Activated naive CD4-positive, alpha-beta T cell treated with anti-CD3 and anti-CD28 coated beads, Interleukin-2, amount 50 U/mL, for 72 hours (primary cell): ENCODE data around the gene UST. TPM values are rescaled to one million over a fixed set of nuclear protein-coding genes. Genes with fewer than 3 reads are reported as not detected.
"Not testable (repeated sequence)": the region's sequence is repeated elsewhere in the genome, so short reads cannot be mapped to it uniquely, and the experiment has no call there.

Experiments
- ATAC-seq, 2 donors: fragments of 150-1000 bp; cut with Tn5 transposase; 2 replicates each; pipeline ENCODE4 v1.10.0; 2021; ENCODE audit warnings: mild to moderate bottlenecking in 2 of 2, moderate library complexity in 2 of 2
- DNase-seq, 2 donors: peaks; one replicate each; pipeline ENCODE4 v3.0.0; 2021 to 2022; ENCODE audit warnings: low spot score in 2 of 2
- H3K27ac Mint-ChIP-seq, 2 donors: one replicate each; pipeline ENCODE4 v1.8.0; 2022; ENCODE audit warnings: mild to moderate bottlenecking in 2 of 2, mixed read lengths in 2 of 2
- H3K36me3 Mint-ChIP-seq, 2 donors: one replicate each; pipeline ENCODE4 v1.8.0; 2022; ENCODE audit warnings: mixed read lengths in 2 of 2
- H3K9me3 Mint-ChIP-seq, 2 donors: one replicate each; pipeline ENCODE4 v1.8.0; 2022; ENCODE audit warnings: mixed read lengths in 2 of 2
- total RNA-seq, 2 donors: library from RNA; stranded (reverse); gene quantifications; one replicate each; pipeline ENCODE4 v1.2.3, GENCODE V29; 2022

UST gene
- total RNA-seq, 2 donors from 2014 or later, result 0.46 to 0.49 TPM

- Mint-ChIP-seq H3K27ac (no peak overlapping the region), H3K36me3 (no peaks in the 10 kb centered on the region), H3K9me3 (no peaks in the 10 kb centered on the region)
- no peak for ATAC-seq
- no peak for DNase-seq
Observed at GRCh38 chr6:148968771-148969602, 222.2 kb downstream of the UST start.

- H3K9me3 Mint-ChIP-seq, result no peaks in the 10 kb centered on the region
- DNase-seq (no peak), ATAC-seq (no peak)
- H3K36me3 Mint-ChIP-seq, result no peaks in the 10 kb centered on the region
- H3K27ac Mint-ChIP-seq, result no peak overlapping the region
Observed at GRCh38 chr6:148969603-148970061, 222.8 kb downstream of the UST start.

- no peak overlapping the region for H3K27ac Mint-ChIP-seq
- no peak for DNase-seq
- no peaks in the 10 kb centered on the region for H3K9me3 Mint-ChIP-seq
- H3K36me3 Mint-ChIP-seq, result no peaks in the 10 kb centered on the region
- no peak for ATAC-seq
Observed at GRCh38 chr6:148971031-148971927, 224.4 kb downstream of the UST start.

GRCh38 chr6:148972481-148972880, 225.7 kb downstream of the UST start:
- peak; percentile 56 to 89 for ATAC-seq
- no peaks in the 10 kb centered on the region for H3K36me3 Mint-ChIP-seq

GRCh38 chr6:148973538-148974208, 226.8 kb downstream of the UST start:
- H3K36me3 Mint-ChIP-seq, result no peaks in the 10 kb centered on the region
- DNase-seq (no peak), ATAC-seq (no peak)
- no peak overlapping the region for H3K27ac Mint-ChIP-seq
- H3K9me3 Mint-ChIP-seq, result no peaks in the 10 kb centered on the region

More at GRCh38 chr6:148972481-148972880, 225.7 kb downstream of the UST start:
- peak in 1 of 2 donors; percentile 29 for DNase-seq
- Mint-ChIP-seq H3K27ac (no peak overlapping the region), H3K9me3 (no peaks in the 10 kb centered on the region)

GRCh38 chr6:148974351-148974750, 227.5 kb downstream of the UST start:
- Mint-ChIP-seq H3K9me3 (no peaks in the 10 kb centered on the region), H3K36me3 (no peaks in the 10 kb centered on the region), H3K27ac (no peak overlapping the region)
- ATAC-seq (no peak), DNase-seq (no peak)

- H3K9me3 Mint-ChIP-seq, H3K36me3 Mint-ChIP-seq, H3K27ac Mint-ChIP-seq, ATAC-seq, DNase-seq: not testable (repeated sequence)
Observed at GRCh38 chr6:148978298-148978697, 231.5 kb downstream of the UST start.

GRCh38 chr6:148979014-148979901, 232.4 kb downstream of the UST start:
- Mint-ChIP-seq H3K27ac (no peak overlapping the region), H3K9me3 (no peaks in the 10 kb centered on the region), H3K36me3 (no peaks in the 10 kb centered on the region)
- no peak for ATAC-seq
- no peak for DNase-seq

GRCh38 chr6:148980234-148980633, 233.4 kb downstream of the UST start:
- no peaks in the 10 kb centered on the region for H3K9me3 Mint-ChIP-seq
- H3K36me3 Mint-ChIP-seq, result no peaks in the 10 kb centered on the region
- ATAC-seq, result no peak
- H3K27ac Mint-ChIP-seq, result no peak overlapping the region
- DNase-seq, result no peak

GRCh38 chr6:148981515-148981914, 234.7 kb downstream of the UST start:
- Mint-ChIP-seq H3K9me3 (no peaks in the 10 kb centered on the region), H3K27ac (no peak overlapping the region), H3K36me3 (no peaks in the 10 kb centered on the region)
- ATAC-seq, result no peak
- no peak for DNase-seq

- Mint-ChIP-seq H3K36me3 (no peaks in the 10 kb centered on the region), H3K27ac (no peak overlapping the region), H3K9me3 (no peaks in the 10 kb centered on the region)
- no peak for ATAC-seq
- no peak for DNase-seq
Observed at GRCh38 chr6:148983101-148983761, 236.4 kb downstream of the UST start.

- H3K27ac Mint-ChIP-seq, result no peak overlapping the region
- no peak for ATAC-seq
- no peaks in the 10 kb centered on the region for H3K9me3 Mint-ChIP-seq
- no peaks in the 10 kb centered on the region for H3K36me3 Mint-ChIP-seq
- no peak for DNase-seq
Observed at GRCh38 chr6:148983966-148984365, 237.1 kb downstream of the UST start.

GRCh38 chr6:148984531-148985056, 237.8 kb downstream of the UST start:
- Mint-ChIP-seq H3K27ac (no peak overlapping the region), H3K36me3 (no peaks in the 10 kb centered on the region), H3K9me3 (no peaks in the 10 kb centered on the region)
- no peak for ATAC-seq
- no peak for DNase-seq

- H3K36me3 Mint-ChIP-seq, result no peaks in the 10 kb centered on the region
- no peaks in the 10 kb centered on the region for H3K9me3 Mint-ChIP-seq
- H3K27ac Mint-ChIP-seq, result no peak overlapping the region
- ATAC-seq (no peak), DNase-seq (no peak)
Observed at GRCh38 chr6:148985499-148985898, 238.7 kb downstream of the UST start.

GRCh38 chr6:148986608-148987007, 239.8 kb downstream of the UST start:
- no peaks in the 10 kb centered on the region for H3K36me3 Mint-ChIP-seq
- no peak for ATAC-seq
- no peak overlapping the region for H3K27ac Mint-ChIP-seq
- DNase-seq, result no peak
- no peaks in the 10 kb centered on the region for H3K9me3 Mint-ChIP-seq
